OCI-M2 (cell line): ENCODE data around the gene BEX3.
"Not testable (repeated sequence)": the region's sequence is repeated elsewhere in the genome, so short reads cannot be mapped to it uniquely, and the experiment has no call there.

Experiments
- DNase-seq: peaks from one replicate; lab custom pipeline; 2025; ENCODE audit not compliant: unreplicated experiment; lab: John Stamatoyannopoulos, UW

BEX3 gene

DNA sequence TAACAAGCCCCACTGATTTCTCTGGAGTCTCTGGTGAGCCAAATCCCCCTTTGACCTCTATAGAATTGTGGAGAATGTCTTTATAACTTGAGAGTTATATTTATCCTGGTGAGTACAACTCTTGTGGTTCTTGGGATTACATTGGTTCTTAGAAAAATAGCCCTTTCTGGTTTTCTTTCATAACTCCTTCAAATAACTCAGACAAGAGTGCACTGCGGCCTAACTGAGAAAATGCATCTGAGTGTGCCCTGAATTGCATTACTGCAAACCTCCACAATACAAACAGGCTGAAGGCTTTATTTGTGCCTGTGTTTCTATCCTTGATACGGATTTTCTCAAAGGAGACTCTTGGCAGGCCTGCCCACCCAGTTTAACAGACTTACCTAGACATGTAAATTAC lies 2.7 kb downstream of the BEX3 start:
- no peak for DNase-seq

GRCh38 chrX:103382877-103383276 lies 6.5 kb downstream of the BEX3 start:
- DNase-seq: no peak

GRCh38 chrX:103384672-103385071 lies 8.3 kb downstream of the BEX3 start:
- DNase-seq: no peak

DNA sequence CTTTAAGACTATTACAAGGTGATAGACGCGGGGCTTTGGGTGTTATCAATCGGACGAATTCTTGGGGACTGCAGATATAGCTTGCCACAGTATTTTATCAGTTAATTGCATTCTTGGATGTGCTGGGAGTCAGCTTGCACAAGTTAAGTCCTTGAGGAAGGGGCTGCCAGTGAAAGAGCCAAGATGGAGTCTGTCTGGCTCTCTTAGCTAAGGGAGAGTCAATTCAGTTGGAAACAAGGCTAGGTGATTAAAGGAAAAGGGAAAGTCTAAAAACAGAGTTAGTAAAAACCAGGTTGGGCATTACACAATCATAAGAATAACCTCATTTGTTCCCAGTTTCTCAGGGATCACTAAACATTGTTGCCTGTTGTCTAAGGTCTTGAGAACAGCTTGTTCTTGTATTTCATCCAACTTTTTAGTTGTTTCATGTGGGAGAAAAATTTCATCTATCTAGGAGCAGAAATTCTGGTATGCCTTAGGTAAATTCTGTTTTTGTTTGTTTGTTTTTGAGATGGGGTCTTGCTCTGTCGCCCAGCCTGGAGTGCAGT lies 9.0 kb downstream of the BEX3 start:
- not testable (repeated sequence) for DNase-seq

- no peak for DNase-seq
Observed at GRCh38 chrX:103386332-103386731, 10.0 kb downstream of the BEX3 start.

GRCh38 chrX:103393487-103393886 lies 17.1 kb downstream of the BEX3 start:
- DNase-seq: no peak

DNA sequence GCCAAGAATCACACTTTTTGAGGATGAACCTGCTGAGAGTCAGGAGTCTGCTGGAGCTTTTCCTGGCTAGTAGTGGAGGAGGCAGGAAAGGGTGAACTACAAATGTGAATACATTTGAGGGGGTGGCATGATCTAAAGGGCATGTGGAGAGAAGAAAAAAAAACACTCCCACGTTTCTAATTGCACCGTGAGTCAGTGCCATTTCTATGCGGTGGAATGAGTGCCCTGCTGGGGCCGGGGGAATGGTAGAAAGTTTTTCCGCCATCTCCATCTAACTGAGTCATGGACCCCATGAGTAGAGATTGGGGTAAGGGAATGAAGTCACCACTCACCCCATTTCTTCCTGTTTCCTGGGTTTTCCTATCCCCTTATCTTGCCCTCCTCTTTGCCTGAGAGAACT lies 19.8 kb downstream of the BEX3 start:
- no peak for DNase-seq

DNA sequence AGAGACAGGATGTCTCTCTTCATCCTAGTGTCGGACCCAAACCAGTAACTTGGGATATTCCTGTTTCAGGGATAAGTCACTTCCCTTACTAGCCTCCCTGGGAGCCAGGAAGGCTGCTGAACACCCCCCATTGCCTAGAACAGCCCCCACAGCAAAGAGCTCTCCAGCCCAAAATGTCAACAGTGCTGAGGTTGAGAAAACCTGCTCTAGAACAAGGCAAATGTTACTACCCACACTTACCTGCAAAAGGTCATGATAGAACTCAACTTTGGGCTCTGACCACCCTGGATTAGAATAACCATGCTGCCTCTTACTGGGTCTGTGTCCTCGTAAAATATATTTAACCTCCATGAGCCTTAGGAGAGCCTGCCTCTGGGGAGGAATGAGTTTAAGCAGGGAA lies 20.3 kb downstream of the BEX3 start:
- DNase-seq: no peak

GRCh38 chrX:103397707-103398106 lies 21.4 kb downstream of the BEX3 start:
- no peak for DNase-seq

GRCh38 chrX:103398421-103398864 lies 22.1 kb downstream of the BEX3 start:
- DNase-seq: no peak

DNA sequence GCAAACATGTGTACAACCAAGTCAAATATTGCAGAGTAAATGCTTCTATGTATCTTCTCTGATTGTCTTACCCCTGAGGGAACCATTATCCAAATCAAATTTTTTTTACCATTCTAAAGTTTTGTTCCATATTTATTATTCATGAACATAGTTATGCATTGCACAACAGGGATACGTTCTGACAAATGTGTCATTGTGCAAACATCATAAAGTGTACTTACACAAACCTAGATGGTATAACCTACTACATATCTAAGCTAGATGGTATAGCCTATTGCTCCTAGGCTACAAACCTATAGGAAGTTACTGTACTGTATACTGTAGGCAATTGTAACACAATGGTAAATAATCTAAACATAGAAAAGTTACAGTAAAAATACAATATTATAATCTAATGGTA lies 23.4 kb downstream of the BEX3 start:
- no peak for DNase-seq

GRCh38 chrX:103400931-103401330 lies 24.6 kb downstream of the BEX3 start:
- no peak for DNase-seq

DNA sequence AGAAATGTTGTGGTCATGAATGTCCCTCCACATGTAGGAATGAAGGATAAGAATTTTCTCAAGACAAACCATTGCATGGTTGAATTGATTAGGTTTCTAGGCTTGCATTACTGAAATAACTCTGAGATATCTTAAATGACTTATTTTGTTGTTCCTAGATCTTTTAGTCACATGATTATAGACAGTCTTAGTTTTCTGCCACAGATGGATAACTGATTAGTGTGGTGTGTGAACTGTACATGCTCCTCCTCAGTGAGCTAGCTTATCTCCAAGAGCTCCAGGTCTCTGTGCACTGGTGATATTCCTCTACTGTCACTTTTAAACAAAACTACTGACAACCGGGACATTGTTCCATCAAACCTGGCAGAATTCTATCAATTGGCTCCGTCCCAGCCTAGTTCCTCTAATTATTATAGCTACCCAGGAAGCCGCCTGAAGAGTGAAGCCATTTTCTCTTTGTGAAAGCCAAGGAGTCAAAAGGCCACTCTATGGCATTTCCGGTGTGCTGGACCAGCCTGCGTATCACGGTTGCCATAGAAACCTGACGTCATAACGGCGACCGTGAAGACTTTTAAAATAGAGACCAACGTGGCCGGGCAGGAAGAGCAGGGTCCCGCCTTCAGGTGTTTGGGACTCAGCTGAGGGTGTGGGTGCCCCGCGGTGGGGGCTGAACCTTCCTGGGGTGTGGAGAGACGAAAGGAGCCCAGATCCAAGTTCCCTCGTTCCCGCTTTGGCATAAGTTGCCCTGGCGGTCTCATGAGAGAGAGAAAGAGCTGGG lies 28.1 kb downstream of the BEX3 start:
- no peak for DNase-seq

- DNase-seq: no peak
Observed at GRCh38 chrX:103405009-103405333, 28.6 kb downstream of the BEX3 start.

- DNase-seq: no peak
Observed at GRCh38 chrX:103406256-103406655, 29.9 kb downstream of the BEX3 start.

DNA sequence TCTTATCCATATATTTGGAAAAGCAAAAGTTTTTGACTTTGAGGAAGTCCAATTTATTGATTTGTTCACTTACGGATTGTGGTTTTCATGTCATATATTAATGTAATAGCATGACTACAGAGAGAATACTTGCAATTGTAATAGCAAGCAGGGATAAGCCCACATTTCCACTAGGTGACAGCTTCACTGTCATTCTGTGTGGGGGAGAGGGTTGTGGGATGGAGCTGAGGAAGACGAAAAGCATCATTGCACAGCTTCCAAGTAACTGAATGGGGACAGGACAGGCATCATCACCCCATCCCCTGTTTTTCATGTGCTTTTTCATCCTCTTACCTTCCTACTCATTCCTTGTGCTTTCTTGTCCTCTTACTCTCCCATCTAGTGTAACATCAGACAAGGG lies 31.4 kb downstream of the BEX3 start:
- no peak for DNase-seq

DNA sequence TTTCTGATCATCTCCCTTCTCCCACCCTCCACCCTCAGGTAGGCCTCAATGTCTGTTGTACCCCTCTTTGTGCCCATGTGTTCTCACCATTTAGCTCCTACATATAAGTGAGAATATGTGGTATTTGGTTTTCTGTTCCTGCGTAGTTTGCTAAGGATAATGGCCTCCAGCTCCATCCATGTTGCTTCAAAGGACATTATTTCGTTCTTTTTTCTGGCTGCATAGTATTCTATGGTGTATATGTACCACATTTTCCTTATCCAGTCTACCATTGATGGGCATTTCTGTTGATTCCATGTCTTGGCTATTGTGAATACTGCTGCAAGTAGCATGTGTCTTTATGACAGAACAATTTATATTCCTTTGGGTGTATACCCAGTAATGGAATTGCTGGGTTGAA lies 35.4 kb downstream of the BEX3 start:
- DNase-seq: not testable (repeated sequence)

DNA sequence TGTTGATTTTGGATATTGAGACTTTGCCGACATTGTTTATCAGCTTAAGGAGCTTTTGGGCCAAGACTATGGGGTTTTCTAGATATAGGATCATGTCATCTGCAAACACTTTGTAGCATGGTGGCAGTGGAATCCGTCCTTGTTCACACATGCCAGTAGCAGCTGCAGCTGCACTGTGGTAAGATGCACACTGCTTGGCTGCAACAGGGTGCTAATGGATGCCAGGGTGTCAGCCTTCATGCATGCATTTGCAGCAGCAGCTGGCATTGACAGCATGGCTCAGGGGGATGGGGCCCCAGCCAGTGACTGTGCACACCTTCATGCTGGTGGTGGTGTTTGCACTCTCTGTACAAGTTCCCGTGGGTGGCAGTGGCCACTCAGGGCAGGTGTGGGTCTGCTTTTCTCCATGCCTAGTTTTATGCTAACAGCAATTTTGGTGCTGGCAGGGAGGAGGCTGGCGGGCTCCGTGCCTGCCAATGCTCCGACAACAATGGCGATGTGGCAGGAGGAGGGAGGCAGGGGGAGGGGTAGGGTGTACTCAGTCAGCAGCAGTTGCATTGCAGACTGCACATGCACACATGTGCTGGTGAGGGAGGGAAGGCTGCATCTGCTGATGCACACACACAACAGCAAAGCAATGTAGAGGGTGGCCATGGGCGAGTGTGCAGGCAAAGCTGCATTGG lies 37.5 kb downstream of the BEX3 start:
- no peak for DNase-seq

DNA sequence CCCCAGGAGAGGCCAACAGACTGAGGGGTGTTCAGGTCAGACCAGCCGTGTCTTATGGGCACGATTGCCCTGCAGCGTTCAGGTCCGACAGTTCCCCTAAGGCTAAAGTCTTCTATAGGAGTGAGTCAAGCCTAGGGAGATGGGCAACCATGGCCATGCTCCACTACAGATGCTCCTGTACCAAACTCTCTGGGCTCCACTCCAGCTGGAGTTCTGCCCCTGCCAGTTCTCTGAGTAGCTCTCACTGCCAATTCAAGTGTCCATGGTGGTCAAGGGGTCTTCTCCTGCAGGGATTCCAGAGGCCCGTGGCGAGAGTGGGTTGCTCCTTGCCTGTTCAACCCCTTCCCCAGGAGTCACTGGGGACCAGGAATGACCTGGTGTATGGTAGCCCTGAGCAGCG lies 38.2 kb downstream of the BEX3 start:
- no peak for DNase-seq

DNA sequence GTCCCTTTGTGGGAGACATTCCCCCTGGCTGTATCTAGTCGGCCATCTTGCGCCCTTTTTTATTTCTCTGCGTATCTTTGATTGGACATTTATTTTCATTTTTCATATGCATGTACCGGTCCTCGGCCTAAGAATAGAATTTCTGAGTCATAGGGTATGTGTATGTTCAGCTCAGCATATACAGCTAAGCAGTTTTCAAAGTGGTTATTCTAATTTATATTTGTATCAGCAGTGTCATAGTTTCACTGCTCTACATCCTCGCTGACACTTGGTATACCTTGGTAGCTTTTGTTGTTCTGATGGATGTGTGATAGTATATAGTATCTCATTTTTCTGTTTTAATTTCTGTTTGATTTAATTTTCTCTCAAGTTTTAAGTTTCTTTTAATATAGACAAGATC lies 38.7 kb downstream of the BEX3 start:
- no peak for DNase-seq

- no peak for DNase-seq
Observed at GRCh38 chrX:103415528-103415927, 39.2 kb downstream of the BEX3 start.

- DNase-seq: no peak
Observed at GRCh38 chrX:103417370-103417769, 41.0 kb downstream of the BEX3 start.

DNA sequence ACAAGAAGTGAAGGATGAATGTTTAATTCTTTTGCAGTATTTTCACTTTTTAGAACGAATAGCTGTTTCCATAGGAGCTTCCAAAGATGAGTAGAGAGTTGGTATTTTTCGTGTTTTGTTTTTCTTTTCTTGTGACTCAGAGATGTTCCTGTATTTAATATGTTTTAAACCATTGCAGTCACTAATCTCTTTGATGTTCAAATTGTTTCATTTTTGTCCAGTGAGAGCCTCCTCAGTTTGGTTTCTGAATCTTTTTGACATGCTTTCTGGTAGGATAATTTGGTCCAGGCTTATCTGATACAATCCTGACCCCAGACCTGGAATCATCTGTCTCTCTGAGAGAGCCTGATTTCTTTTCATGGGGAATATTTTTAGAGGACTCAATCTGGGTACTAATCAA lies 41.6 kb downstream of the BEX3 start:
- DNase-seq: no peak
